Amniotic epithelial cell (primary cell): ENCODE measurements around the gene ASTN2.
"Not testable (repeated sequence)": the region's sequence is repeated elsewhere in the genome, so short reads cannot be mapped to it uniquely, and the experiment has no call there.

Experiments used
- DNase-seq: peaks from one replicate; pipeline ENCODE4 v3.0.0-alpha.2; 2010; ENCODE audit warnings: low read depth

ASTN2 gene

DNA sequence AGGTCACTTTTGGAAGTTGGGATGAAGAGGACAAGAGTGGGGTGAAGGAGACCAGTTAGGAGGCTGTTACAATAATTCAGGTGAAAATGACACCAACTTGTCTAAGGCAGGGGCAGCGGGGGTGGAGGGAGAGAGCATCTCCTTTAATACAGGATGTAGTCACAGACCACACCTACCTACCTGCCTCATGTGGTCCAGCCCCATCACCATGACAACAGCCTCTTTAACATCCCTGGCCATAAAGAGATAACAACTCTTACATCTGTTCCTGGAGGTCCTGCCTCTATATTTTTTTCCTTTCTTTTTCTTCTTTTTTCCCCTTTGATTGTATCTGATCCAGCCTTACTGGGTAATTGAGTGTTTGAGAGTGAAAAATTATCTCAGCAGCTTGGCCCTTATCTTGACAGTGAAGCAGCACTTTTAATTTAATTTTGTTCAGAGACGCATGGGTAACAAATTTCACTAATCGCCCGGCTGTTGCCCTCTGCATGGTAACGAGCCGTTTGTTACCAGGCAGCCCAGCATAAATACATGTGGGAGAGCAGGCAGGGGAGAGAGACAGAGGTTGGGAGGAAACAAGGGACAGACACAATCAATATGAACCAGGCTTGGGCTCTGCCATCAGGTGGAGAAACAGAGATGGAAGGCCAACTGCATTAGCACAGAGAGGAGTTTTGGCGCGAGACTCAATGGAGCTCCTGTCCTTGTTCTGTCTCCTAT, 338.1 kb downstream of the ASTN2 start:
- no peak for DNase-seq

DNA sequence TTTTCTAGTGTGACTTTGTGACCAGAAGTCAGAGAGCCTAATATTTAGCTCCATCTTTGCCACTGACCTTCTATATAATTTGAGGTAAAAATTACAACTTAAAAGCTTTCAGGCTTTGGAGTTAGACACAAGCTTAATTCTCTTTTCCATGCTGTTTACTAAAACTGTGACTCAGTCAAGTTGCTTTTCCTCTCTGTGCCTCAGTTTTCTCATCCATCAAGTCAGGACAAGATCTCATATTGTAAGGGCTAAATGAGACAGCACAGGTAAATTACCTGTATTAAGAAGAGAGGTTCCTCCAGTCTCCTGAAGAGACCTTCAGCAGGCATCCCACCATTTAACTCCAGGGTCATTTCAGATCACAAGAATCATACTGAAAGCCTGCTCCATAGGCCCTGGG, 339.2 kb downstream of the ASTN2 start:
- no peak for DNase-seq

DNA sequence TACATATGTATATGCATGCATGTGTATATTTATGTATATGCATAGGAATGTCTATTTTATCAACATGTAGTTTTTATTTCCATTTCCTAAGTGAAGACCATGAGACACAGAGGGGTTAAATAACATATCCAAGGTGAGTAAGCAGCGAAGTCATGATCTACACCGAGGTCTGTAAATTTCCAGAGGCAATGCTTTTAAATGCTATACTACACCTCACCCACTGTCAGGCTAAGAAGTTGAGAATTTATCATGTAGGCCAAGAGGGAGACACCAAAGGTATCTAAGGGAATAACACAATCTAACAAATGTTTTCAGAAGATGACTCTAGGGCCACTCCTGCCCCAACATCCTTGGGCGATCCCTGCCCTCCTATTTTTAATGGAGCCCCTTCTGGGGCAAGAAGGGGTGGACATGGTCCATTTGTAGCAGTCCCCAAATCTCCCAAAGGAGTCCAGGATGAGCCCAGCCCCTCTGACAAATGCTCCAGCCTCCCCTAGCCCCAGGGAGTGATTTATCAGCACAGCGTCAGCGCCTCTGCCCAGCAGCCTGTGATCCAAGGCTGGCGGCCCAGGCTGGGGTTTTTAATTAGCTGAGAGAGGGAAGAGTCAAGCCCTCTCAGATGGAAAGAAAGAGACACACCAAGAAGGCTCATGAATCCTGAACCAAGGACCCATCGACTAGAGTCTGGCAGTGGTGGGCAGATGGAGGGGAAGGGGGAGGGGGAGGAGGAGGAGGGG, 339.9 kb downstream of the ASTN2 start:
- DNase-seq: no peak

- no peak for DNase-seq
Observed at GRCh38 chr9:117074342-117074662, 340.6 kb downstream of the ASTN2 start.

- DNase-seq: no peak
Observed at GRCh38 chr9:117073539-117074341, 341.1 kb downstream of the ASTN2 start.

DNA sequence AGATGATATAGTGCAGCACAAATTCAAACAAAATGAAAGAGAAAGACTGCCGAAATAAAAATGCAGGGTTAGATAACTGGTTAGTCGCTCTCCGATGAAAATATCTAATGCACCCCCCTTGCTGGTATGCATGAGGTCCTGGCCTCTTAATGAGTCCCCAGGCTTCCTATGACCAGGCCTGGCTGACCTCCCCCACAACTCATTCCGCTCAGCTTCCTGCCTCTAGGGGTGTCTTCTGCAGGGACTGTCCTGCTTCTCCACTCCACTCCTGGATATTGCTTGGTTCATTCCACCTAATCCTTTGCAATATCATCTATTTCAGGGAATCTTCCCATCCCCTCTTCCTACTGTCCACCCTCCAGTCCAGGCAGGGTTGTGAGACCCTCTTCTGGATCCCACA, 341.8 kb downstream of the ASTN2 start:
- no peak for DNase-seq

DNA sequence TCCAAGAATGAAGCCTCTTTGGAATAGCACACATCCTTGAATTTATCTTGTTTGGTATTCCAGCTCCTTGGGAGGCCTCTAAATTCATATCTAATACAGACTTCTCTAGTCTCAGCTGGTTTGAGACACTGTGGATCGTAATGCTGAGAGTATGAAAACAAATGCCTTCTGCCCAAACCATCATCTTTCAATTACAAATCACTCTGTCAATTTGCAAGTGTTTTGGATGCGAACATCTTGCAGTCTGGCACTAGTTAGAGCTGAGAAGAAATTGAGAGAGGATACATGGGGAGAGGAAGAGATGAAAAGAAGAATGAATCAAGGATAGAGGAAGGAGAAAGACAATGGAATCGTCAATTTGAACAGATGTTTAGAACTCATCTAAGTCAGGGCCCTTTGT, 342.6 kb downstream of the ASTN2 start:
- DNase-seq: no peak

- not testable (repeated sequence) for DNase-seq
Observed at GRCh38 chr9:117071673-117072207, 343.1 kb downstream of the ASTN2 start.

DNA sequence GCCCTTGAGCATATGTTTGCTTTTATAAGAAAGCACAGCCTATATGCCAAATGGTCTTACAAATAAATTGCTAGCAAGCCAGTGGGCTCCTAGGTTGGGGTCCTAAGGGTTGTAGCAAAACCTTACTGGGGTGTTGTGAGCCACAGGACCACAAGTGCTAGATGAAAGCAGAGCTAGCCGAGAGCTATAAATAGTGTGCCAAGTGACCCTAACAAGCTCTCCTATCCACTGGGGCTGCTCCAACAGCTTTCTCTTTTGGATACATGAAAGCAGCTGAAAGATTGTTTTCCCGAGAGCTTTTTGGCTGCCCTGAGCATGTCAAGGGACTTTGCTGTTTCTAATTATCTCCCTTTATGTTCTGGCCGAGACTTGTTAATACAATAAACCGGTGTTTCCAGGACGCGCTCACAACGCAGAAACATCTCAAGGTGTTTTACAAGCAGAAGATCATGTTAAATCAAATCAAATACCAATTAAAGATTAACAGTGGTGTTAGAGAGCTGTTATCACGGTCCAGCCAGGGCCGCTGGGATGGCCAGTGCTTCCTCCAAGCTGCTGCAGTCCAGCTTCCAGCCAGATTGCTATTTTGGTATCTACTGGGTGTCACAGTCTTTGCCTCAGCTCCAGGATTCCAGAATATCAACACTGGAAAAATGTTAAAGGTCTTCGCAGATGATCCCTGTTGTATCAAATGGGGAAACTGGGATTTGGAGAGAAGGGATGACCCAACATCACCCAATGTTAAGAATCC, 351.0 kb downstream of the ASTN2 start:
- DNase-seq: no peak

DNA sequence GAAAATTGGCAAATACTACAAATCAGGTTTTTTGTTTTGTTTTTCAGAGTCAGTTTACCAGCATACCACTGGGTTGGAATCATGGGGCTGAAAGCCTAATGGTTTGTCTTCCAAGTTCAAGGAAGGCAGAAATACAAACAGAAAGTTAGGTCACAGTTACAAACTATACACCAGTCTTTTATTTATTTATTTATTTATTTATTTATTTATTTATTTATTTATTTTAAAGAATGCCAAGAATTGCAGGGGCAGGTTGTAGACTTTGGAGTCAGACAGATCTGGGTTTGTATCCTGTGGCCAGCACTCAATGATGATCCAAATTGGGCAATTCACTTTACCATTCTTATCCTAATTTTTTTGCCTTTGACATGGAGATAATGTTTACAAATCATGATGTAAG, 353.9 kb downstream of the ASTN2 start:
- DNase-seq: no peak

DNA sequence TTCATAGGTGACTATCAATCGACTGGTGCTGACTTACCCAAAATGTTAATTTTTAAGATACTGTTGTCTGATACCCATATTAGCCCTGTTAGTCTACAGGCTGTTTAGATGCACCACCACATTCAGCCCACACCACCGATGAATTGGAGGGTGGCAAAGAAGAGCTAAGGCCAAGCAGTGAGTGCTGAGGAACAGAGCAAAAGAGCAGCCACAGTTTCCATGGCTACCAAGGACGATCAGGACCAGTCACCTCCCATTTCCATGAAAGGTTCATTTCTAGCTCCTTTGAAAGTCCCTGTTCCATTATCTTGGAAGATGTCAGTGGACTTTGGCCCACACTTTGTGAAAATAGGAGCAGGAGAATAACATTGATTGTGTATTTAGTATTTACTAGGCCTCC, 364.9 kb downstream of the ASTN2 start:
- DNase-seq: no peak

DNA sequence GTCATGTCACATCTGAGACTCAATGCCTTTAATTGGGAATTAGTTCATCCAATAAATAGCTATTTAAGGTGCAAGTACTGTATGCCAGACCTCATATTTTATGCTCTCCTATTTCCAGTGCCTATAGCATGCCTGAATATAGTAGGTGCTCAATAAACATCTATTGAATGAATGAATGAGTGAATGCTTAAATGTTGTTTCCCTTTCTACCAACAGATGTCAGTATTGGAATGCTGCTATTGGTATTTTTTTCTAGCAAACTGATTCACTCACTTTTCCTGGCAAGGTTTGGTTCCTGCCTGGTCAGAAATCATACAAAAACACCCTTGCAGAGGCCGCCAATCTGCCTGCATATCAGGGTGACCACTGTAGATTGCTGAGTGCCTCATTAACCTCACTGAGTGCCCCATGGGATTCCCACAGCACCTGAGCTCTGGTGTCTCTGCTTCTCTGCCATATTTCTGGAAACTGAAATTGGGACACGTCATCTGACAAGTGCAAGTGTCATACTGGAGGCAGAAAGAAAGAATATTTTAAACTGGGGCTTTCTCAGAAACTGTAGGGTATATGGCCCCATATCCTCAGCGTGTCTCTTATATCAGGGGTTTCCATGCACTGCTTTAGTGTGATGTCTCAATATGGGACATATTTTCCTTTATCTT, 368.1 kb downstream of the ASTN2 start:
- DNase-seq: no peak

- no peak for DNase-seq
Observed at GRCh38 chr9:117044241-117044640, 370.6 kb downstream of the ASTN2 start.

GRCh38 chr9:117043159-117043558, 371.7 kb downstream of the ASTN2 start:
- no peak for DNase-seq

DNA sequence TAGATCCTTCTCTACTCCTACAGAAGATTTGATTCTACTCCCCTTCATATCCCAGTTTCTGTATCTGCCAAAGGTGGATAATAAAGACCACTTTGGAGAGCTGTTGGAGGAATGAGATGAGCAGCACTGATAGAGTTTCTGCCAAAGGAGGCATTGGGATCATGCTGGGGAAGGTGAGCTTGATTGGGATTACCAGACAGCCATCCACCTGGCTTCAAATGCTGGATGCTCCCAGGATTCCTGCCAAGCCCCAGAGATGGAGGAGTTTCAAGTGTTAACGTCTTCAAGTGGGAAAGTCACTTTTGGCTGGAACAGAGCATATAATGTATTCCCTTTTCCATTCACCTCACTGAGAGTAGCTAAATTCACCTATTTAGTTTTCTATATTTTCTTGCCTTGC, 379.3 kb downstream of the ASTN2 start:
- DNase-seq: no peak

- DNase-seq: no peak
Observed at GRCh38 chr9:117034866-117035265, 380.0 kb downstream of the ASTN2 start.

- no peak for DNase-seq
Observed at GRCh38 chr9:117030254-117030768, 384.5 kb downstream of the ASTN2 start.

DNA sequence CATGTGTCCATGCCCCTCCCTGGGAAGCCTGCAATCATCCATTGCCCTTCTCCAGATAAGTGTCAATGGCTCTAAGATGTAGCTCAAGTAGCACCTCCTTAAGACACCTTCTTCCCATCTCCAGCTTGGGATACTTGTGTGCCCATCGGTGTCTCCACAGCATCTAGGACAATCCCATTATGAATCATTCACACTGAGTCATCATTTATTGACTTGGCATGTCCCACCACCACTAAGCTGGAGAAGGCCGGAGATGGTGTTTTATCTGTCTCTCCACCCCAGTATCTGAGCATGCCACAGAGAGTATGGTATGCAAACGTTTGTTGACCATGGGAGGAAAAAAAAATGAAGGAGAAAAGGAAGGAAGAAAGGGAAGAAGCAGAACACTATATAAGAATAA, 385.5 kb downstream of the ASTN2 start:
- no peak for DNase-seq

DNA sequence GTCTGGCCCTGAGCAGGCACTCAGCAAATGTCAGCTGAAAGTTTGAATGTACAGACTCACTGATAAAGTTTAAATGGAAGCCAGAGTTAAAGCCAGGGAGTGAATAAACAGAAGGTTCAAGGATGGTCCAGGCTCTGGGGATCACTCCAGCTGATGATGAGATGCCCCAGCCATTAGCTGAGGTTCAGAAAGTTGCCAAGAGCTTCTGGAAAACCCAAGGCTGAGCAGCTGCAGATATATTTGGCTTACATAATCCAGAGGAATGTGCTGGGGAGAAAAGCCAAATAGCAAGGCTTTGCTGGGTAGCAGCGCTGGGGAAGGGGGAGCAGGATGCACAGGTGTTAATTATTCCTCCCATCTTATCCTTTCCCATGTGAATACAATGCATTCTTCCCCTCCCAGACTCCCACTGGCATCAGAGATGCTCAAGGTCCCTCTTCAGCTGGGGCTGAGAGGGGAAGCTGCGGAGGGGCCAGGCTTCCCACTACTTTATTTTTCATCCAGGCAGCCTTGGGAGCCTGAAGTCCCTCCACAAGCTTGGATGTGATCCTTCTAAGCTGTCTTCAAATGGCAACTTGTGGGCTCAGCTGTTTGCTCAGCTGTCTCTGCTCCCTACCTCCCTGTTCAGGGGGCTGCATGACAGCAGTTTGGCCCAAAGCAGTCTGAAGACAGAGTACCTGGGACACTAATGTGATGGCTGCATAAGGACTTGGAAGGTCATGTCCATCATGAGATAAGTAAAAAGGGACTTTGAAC, 386.6 kb downstream of the ASTN2 start:
- DNase-seq: no peak

DNA sequence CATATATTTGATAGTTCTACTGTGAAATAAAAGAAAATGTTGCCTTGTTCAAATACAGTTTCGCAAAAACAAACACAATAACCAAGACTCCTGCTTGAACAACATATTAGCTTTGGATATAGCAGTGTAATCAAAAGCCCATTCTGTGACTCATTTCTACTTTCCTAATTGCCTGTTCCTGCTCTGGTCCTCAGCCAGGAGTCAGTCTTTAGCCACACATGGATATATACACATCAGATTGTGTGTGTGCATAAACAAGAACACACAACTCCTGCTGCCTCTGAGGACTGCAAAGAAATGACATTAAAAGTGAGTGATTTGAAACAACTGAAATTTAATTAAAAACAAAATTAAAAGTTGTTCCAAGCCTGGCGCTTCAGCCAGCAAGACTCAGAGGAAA, 393.0 kb downstream of the ASTN2 start:
- DNase-seq: no peak
